GM12878 (cell line): ENCODE data around the gene RNF43. TPM values are rescaled to one million over a fixed set of nuclear protein-coding genes. Genes with fewer than 3 reads are reported as not detected.

Experiments used
- CUX1 ChIP-seq: IDR thresholded peaks from 2 replicates; pipeline ENCODE4 v1.6.1; 2012; ENCODE audit warnings: improper control_type of control experiment, low read depth, low read length; ENCODE audit not compliant: insufficient replicate concordance
- EGR1 ChIP-seq, 2 experiments: IDR thresholded peaks; 1 replicate in 1 of 2; 2 replicates in 1 of 2; pipeline ENCODE4 v1.6.1; 2011 to 2012; ENCODE audit warnings: low read depth in 2 of 2, low read length in 2 of 2, borderline replicate concordance in 1 of 2, mild to moderate bottlenecking in 1 of 2, moderate library complexity in 1 of 2
- EZH2 ChIP-seq: IDR thresholded peaks from 2 replicates; pipeline ENCODE4 v1.6.1; 2012; ENCODE audit warnings: low read depth, mild to moderate bottlenecking, control low read depth, inconsistent platforms, low read length, borderline replicate concordance; ENCODE audit not compliant: control insufficient read depth
- FOXM1 ChIP-seq: IDR thresholded peaks from 2 replicates; pipeline ENCODE4 v1.6.1; 2012; ENCODE audit warnings: low read depth, mild to moderate bottlenecking, inconsistent platforms, low read length, moderate library complexity
- HDGF ChIP-seq: fragments of 450-650 bp; IDR thresholded peaks from 2 replicates; pipeline ENCODE4 v1.6.1; 2016; ENCODE audit warnings: antibody characterized with exemption
- KDM1A ChIP-seq: fragments of 200-600 bp; sonication (generic); IDR thresholded peaks from 2 replicates; pipeline ENCODE4 v1.6.1; 2016; ENCODE audit warnings: borderline replicate concordance
- KLF5 ChIP-seq: fragments of 450-650 bp; IDR thresholded peaks from 2 replicates; pipeline ENCODE4 v1.6.1; 2014; ENCODE audit warnings: mild to moderate bottlenecking; ENCODE audit not compliant: partially characterized antibody
- NFIC ChIP-seq: IDR thresholded peaks from 2 replicates; pipeline ENCODE4 v1.6.1; 2012; ENCODE audit warnings: low read depth, mild to moderate bottlenecking, inconsistent platforms, low read length, moderate library complexity
- POLR2A ChIP-seq: IDR thresholded peaks from 2 replicates; pipeline ENCODE4 v1.6.1; 2011; ENCODE audit warnings: low read depth, mild to moderate bottlenecking, low read length
- RAD21 ChIP-seq: IDR thresholded peaks from 2 replicates; pipeline ENCODE4 v1.6.1; 2011; ENCODE audit warnings: mild to moderate bottlenecking, low read depth, low read length, moderate library complexity; ENCODE audit not compliant: insufficient read depth
- REST ChIP-seq: IDR thresholded peaks from 2 replicates; pipeline ENCODE4 v1.6.1; 2012; ENCODE audit warnings: mild to moderate bottlenecking, low read depth, low read length
- SPI1 ChIP-seq: IDR thresholded peaks from 2 replicates; pipeline ENCODE4 v1.6.1; 2011; ENCODE audit warnings: low read depth, mild to moderate bottlenecking, low read length, moderate library complexity, borderline replicate concordance; ENCODE audit not compliant: insufficient read depth
- SRF ChIP-seq, 2 experiments: IDR thresholded peaks; 2 replicates each; pipeline ENCODE4 v1.6.1; 2011; ENCODE audit warnings: low read depth in 2 of 2, low read length in 2 of 2, mild to moderate bottlenecking in 1 of 2, moderate library complexity in 1 of 2
- SUPT20H ChIP-seq: IDR thresholded peaks from 2 replicates; pipeline ENCODE4 v1.6.1; 2011; ENCODE audit warnings: low read depth, mild to moderate bottlenecking, low read length, moderate library complexity, borderline replicate concordance; ENCODE audit not compliant: control insufficient read depth
- TBL1XR1 ChIP-seq: IDR thresholded peaks from 2 replicates; pipeline ENCODE4 v1.6.1; 2012; ENCODE audit warnings: low read depth, low read length, improper control_type of control experiment
- ZBED1 ChIP-seq: IDR thresholded peaks from 2 replicates; pipeline ENCODE4 v1.6.1; 2016; ENCODE audit warnings: borderline replicate concordance
- ZNF217 ChIP-seq: fragments of 450-650 bp; IDR thresholded peaks from 2 replicates; pipeline ENCODE4 v1.6.1; 2017; ENCODE audit warnings: antibody characterized with exemption, mild to moderate bottlenecking
- ZNF274 ChIP-seq: IDR thresholded peaks from one replicate; pipeline ENCODE4 v1.8.0; 2011; ENCODE audit not compliant: insufficient read length, insufficient read depth
- polyA plus RNA-seq, 11 experiments: library from polyadenylated mRNA; depleted of rRNA in 4 of 11; unstranded in 6 of 11; stranded (reverse) in 5 of 11; fragments of >200 nt; fragmentation: Nextera tagmentation in 4 of 11; fragmentation: Illumina TruSeq in 1 of 11; extraction: Ambion mirVana in 4 of 11; extraction: Trizol in 1 of 11; gene quantifications; 1 replicate in 1 of 11; 2 replicates in 10 of 11; pipeline versions ENCODE4 v1.2.1 to v1.2.3, GENCODE V29; 2011 to 2016; ENCODE audit warnings: inconsistent platforms in 2 of 11, missing spikeins in 2 of 11, low read depth in 1 of 11
- total RNA-seq, 4 experiments: library from RNA; depleted of rRNA in 3 of 4; stranded (reverse); fragments of >200 nt in 3 of 4; fragmentation: Illumina TruSeq in 1 of 4; extraction: Trizol in 1 of 4; gene quantifications; 2 replicates each; pipeline versions ENCODE4 v1.2.1 to v1.2.3, GENCODE V29; 2013 to 2021
- TF ChIP-seq, protein P1 (sequence below): fragments of 450-650 bp; IDR thresholded peaks from 2 replicates; pipeline ENCODE4 v1.6.1; 2017; ENCODE audit warnings: borderline replicate concordance

The RNF43 gene
- total and polyA plus RNA-seq, 10 of the 15 experiments (the other 5 are each of a cell fraction or from before 2014, with no cell fraction given) = 1.2 to 16.7 (median 5.5) TPM

- no peak for TF ChIP-seq REST
- no peak for TF ChIP-seq CUX1
- TF ChIP-seq KLF5 = no peak
- peak; percentile 91 for TF ChIP-seq RAD21
- no peak for TF ChIP-seq POLR2A
- TF ChIP-seq EZH2 = no peak
- no peak for TF ChIP-seq ZBED1
- no peak for TF ChIP-seq EGR1 (IDR thresholded peaks at IDR 0.05; ENCODE audit: borderline replicate concordance in 1 of 2, low read depth in 2 of 2, low read length in 2 of 2)
- TF ChIP-seq SPI1 = no peak
- peak; percentile 61 for TF ChIP-seq FOXM1
- peak; percentile 99 for TF ChIP-seq HDGF
- TF ChIP-seq NFIC = peak; percentile 47; the same call in 1 of the 2 replicates
- TF ChIP-seq ZNF274 = no peak
- no peak for TF ChIP-seq SUPT20H
- peak; percentile 76 for TF ChIP-seq TBL1XR1
- TF ChIP-seq ZNF217 = no peak; the same call in 1 of the 2 replicates
- no peak for TF ChIP-seq SRF (IDR thresholded peaks at IDR 0.05; ENCODE audit: low read depth in 2 of 2, low read length in 2 of 2)
- no peak for TF ChIP-seq KDM1A
- TF ChIP-seq, protein P1, sequence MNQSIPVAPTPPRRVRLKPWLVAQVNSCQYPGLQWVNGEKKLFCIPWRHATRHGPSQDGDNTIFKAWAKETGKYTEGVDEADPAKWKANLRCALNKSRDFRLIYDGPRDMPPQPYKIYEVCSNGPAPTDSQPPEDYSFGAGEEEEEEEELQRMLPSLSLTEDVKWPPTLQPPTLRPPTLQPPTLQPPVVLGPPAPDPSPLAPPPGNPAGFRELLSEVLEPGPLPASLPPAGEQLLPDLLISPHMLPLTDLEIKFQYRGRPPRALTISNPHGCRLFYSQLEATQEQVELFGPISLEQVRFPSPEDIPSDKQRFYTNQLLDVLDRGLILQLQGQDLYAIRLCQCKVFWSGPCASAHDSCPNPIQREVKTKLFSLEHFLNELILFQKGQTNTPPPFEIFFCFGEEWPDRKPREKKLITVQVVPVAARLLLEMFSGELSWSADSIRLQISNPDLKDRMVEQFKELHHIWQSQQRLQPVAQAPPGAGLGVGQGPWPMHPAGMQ = no peak
These were observed at the start of gene RNF43 (continued) for GRCh38 chr17:58417300-58418092.
